Mesenchymal stem cell (in vitro differentiated cells and primary cell): ENCODE measurements around the gene UXS1.

ENCODE experiments used
- DNase-seq: peaks from one replicate; pipeline ENCODE4 v3.0.0-alpha.2; 2013
- H2AFZ ChIP-seq: one replicate; pipeline ENCODE4 v1.6.1; 2013; ENCODE audit warnings: low read depth, mild to moderate bottlenecking, control low read depth, inconsistent platforms, low read length, moderate library complexity
- H2AK5ac ChIP-seq: 2 replicates; pipeline ENCODE4 v1.6.1; 2013; ENCODE audit warnings: low read length, moderate library complexity, mild to moderate bottlenecking, inconsistent platforms; ENCODE audit not compliant: severe bottlenecking
- H2BK120ac ChIP-seq: one replicate; pipeline ENCODE4 v1.6.1; 2013; ENCODE audit warnings: low read depth, mild to moderate bottlenecking, inconsistent platforms, low read length, moderate library complexity
- H2BK12ac ChIP-seq, 2 experiments: one replicate each; pipeline ENCODE4 v1.6.1; 2013; ENCODE audit warnings: inconsistent platforms in 2 of 2, low read length in 2 of 2, mild to moderate bottlenecking in 2 of 2, moderate library complexity in 2 of 2, control low read depth in 1 of 2
- H2BK15ac ChIP-seq: one replicate; pipeline ENCODE4 v1.6.1; 2013; ENCODE audit warnings: mild to moderate bottlenecking, low read depth, inconsistent platforms; ENCODE audit not compliant: poor library complexity, severe bottlenecking
- H2BK5ac ChIP-seq: 2 replicates; pipeline ENCODE4 v1.6.1; 2013; ENCODE audit warnings: low read depth, mild to moderate bottlenecking, low read length, control low read depth, inconsistent platforms; ENCODE audit not compliant: poor library complexity, severe bottlenecking
- H3K14ac ChIP-seq, 2 experiments: one replicate each; pipeline ENCODE4 v1.6.1; 2013; ENCODE audit warnings: inconsistent platforms in 2 of 2, low read length in 2 of 2, control low read depth in 1 of 2, mild to moderate bottlenecking in 1 of 2, moderate library complexity in 1 of 2
- H3K18ac ChIP-seq, 2 experiments: one replicate each; pipeline ENCODE4 v1.6.1; 2013; ENCODE audit warnings: inconsistent platforms in 2 of 2, low read length in 2 of 2, control low read depth in 1 of 2, low read depth in 1 of 2, mild to moderate bottlenecking in 1 of 2
- H3K23ac ChIP-seq, 2 experiments: one replicate each; pipeline ENCODE4 v1.6.1; 2013; ENCODE audit warnings: inconsistent platforms in 2 of 2, low read length in 2 of 2, mild to moderate bottlenecking in 2 of 2, moderate library complexity in 2 of 2, control low read depth in 1 of 2
- H3K27ac ChIP-seq: 2 replicates; pipeline ENCODE4 v1.5.1; 2013; ENCODE audit warnings: mild to moderate bottlenecking, moderate library complexity, low read length, control low read depth, inconsistent platforms; ENCODE audit not compliant: poor library complexity, severe bottlenecking
- H3K27me3 ChIP-seq, 2 experiments: 2 replicates each; pipeline versions ENCODE4 v1.6.1 to v1.7.0; 2013; ENCODE audit warnings: low read length in 2 of 2, mild to moderate bottlenecking in 2 of 2, moderate library complexity in 2 of 2, control low read depth in 1 of 2, inconsistent platforms in 1 of 2; ENCODE audit not compliant: control insufficient read depth in 1 of 2, insufficient read depth in 1 of 2
- H3K36me3 ChIP-seq, 2 experiments: 2 replicates each; pipeline versions ENCODE4 v1.6.1 to v1.7.0; 2013; ENCODE audit warnings: low read length in 2 of 2, control low read depth in 1 of 2, inconsistent platforms in 1 of 2, low read depth in 1 of 2, mild to moderate bottlenecking in 1 of 2; ENCODE audit not compliant: insufficient read depth in 2 of 2, control insufficient read depth in 1 of 2
- H3K4ac ChIP-seq, 2 experiments: one replicate each; pipeline ENCODE4 v1.6.1; 2013; ENCODE audit warnings: inconsistent platforms in 2 of 2, low read length in 2 of 2, mild to moderate bottlenecking in 2 of 2, moderate library complexity in 2 of 2, control low read depth in 1 of 2, low read depth in 1 of 2
- H3K4me1 ChIP-seq: 2 replicates; pipeline ENCODE4 v1.6.1; 2013; ENCODE audit warnings: low read depth, low read length, control low read depth; ENCODE audit not compliant: control insufficient read depth, insufficient read depth
- H3K4me2 ChIP-seq: 2 replicates; pipeline ENCODE4 v1.6.1; 2013; ENCODE audit warnings: low read length, mild to moderate bottlenecking, inconsistent platforms; ENCODE audit not compliant: poor library complexity, severe bottlenecking
- H3K4me3 ChIP-seq, 2 experiments: 2 replicates each; pipeline versions ENCODE4 v1.5.1 to v1.7.0; 2013; ENCODE audit warnings: low read length in 2 of 2, mild to moderate bottlenecking in 2 of 2, control low read depth in 1 of 2, low read depth in 1 of 2; ENCODE audit not compliant: insufficient read depth in 1 of 2
- H3K79me1 ChIP-seq: replicated peaks from 2 replicates; pipeline ENCODE4 v1.6.1; 2013; ENCODE audit warnings: mild to moderate bottlenecking, control low read depth, low read length, inconsistent platforms; ENCODE audit not compliant: poor library complexity, severe bottlenecking
- H3K9ac ChIP-seq: 2 replicates; pipeline ENCODE4 v1.7.0; 2013; ENCODE audit warnings: mild to moderate bottlenecking, low read length, moderate library complexity
- H3K9me3 ChIP-seq: 2 replicates; pipeline ENCODE4 v1.7.0; 2013; ENCODE audit warnings: mild to moderate bottlenecking, low read length; ENCODE audit not compliant: control insufficient read depth
- H4K8ac ChIP-seq: one replicate; pipeline ENCODE4 v1.6.1; 2013; ENCODE audit warnings: inconsistent platforms, mild to moderate bottlenecking, low read length, moderate library complexity
- H4K91ac ChIP-seq: one replicate; pipeline ENCODE4 v1.6.1; 2013; ENCODE audit warnings: mild to moderate bottlenecking, low read length, inconsistent platforms
- WGBS: methylation state at CpG from one replicate; pipeline ENCODE4 v1.1.7; 2013; ENCODE audit warnings: mixed read lengths; 5-methylcytosine and 5-hydroxymethylcytosine counted together

Gene UXS1

DNA sequence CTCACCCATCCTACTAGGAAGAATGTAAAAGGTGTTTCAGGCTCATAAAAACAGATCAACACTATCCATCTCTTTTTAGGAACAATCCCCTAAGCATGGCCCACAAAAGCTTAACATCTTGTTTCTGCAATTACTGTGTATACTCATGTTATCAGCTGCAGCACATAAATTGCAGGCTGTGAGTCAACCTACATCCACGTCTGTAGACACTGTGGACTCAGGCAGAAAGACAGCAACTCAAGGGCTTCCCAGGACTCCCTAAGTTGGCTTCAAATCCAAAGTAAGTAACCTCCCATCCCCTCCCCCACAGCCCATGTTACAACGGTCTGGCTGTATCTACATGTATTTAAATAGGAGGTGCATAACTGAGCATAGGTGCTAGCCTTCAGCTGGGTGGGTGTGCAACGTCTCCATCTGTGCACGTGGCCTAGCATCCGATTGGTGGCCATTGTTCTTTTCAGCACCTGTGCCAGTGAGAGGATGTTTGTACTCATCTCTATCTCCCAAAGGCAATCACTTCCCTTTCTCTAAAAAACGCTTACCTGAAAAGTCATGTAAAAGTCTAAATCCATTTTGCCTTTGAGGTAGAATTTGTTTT, 30.1 kb downstream of the UXS1 start:
- Histone ChIP-seq H2AFZ (no peak overlapping the region), H3K27ac (no peak overlapping the region), H3K18ac (no peak overlapping the region), H3K27me3 (no peaks in the 10 kb centered on the region), H2AK5ac (no peak overlapping the region), H3K14ac (no peak overlapping the region), H3K4me2 (no peak overlapping the region), H3K4ac (no peak overlapping the region), H3K4me3 (no peak overlapping the region), H3K36me3 (peaks cover 17 to 21% of the 10 kb centered on the region in 2 experiments), H3K9ac (no peak overlapping the region), H2BK15ac (no peak overlapping the region), H2BK12ac (no peak overlapping the region), H4K8ac (no peak overlapping the region), H3K4me1 (peaks cover 15% of the 10 kb centered on the region), H3K79me1 (peaks cover 35% of the 10 kb centered on the region), H3K9me3 (no peaks in the 10 kb centered on the region), H4K91ac (no peak overlapping the region), H2BK5ac (no peak overlapping the region), H2BK120ac (no peak overlapping the region), H3K23ac (no peak overlapping the region)
- 52% methylated on average over 5 of the region's 6 CpGs for WGBS
- peak; percentile 50 for DNase-seq

DNA sequence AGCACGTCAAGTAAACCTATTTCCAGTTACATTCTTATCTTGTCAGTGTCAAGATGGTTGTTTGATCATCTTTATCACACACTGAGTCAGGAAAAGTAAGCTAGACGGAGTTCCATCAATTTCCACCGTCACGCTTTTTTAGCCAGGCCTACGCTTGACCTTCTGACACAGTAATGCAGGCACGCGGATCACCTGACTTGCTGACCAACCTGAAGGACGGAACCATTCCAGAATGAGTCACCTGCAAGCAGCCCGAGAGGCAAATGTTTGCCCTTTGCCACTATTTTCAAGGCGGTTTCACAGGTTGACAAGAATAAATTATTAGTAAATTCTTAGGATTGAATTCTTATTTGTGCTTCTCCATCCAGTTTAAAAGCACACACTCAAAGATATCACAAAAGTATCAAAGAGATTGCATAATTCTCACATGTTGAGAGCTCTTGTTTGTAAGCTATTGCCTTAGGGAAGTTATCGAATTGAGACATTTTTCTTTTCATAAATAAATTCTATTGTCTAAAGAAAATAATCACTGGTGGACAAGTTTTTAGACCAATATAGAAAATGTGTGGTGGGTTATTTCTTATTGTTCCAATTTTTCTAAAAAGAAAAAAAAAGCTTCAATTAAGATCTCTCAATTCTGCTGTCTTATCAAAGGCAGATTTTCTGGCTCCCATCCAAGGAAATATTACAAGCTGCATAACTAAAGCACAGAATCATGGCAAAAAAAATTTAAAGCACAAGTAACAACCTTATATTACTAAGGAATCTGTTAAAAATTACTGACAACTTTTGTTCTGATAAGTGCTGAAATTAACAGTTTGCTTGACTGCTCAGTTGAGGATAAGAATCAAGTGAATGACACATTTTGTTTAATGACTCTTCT, 31.9 kb downstream of the UXS1 start:
- no peak overlapping the region for H3K4me3 ChIP-seq
- no peaks in the 10 kb centered on the region for H3K27me3 ChIP-seq
- no peak overlapping the region for H3K23ac ChIP-seq
- peak overlapping the region; percentile 75 for H3K27ac ChIP-seq
- no peaks in the 10 kb centered on the region for H3K9me3 ChIP-seq
- H4K91ac ChIP-seq = no peak overlapping the region
- H2BK12ac ChIP-seq = no peak overlapping the region
- peaks cover 13% of the 10 kb centered on the region for H3K4me1 ChIP-seq
- H3K9ac ChIP-seq = no peak overlapping the region
- no peak overlapping the region for H2AFZ ChIP-seq
- peaks cover 37% of the 10 kb centered on the region for H3K79me1 ChIP-seq
- no peak overlapping the region for H2BK15ac ChIP-seq
- DNase-seq = no peak
- no peak overlapping the region for H2AK5ac ChIP-seq
- peaks cover 21 to 30% of the 10 kb centered on the region in 2 experiments for H3K36me3 ChIP-seq
- H3K4me2 ChIP-seq = peak overlapping the region; percentile 7
- no peak overlapping the region for H3K4ac ChIP-seq
- WGBS = 89% methylated on average over 9 of the region's 11 CpGs
- H3K14ac ChIP-seq = no peak overlapping the region
- H4K8ac ChIP-seq = no peak overlapping the region
- no peak overlapping the region for H2BK120ac ChIP-seq
- H3K18ac ChIP-seq = no peak overlapping the region
- no peak overlapping the region for H2BK5ac ChIP-seq

DNA sequence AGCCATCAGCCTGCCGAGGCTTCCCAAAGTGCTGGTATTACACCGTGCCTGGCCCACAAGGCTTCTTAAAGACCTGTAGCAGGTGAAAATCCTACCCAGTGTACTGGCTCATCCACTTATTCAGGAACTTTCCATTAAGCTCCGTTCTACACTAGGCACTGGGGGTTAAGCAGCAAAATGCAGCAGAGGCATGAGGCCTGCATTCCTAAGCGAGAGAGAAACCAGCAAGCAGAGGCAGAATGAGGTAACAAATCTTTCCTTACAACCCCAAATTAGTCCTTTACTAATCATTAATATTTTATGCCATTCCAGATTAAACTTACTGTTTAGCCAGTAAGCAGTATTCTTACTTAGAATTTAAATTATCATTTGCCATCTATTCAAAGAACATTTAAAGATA, 32.8 kb downstream of the UXS1 start:
- Histone ChIP-seq H2BK120ac (no peak overlapping the region), H3K36me3 (peaks cover 21 to 32% of the 10 kb centered on the region in 2 experiments), H3K4ac (no peak overlapping the region), H3K9ac (no peak overlapping the region), H4K8ac (no peak overlapping the region), H3K4me1 (peaks cover 13% of the 10 kb centered on the region), H3K27ac (peak overlapping the region; percentile 88), H3K27me3 (no peaks in the 10 kb centered on the region), H2AK5ac (peak overlapping the region; percentile 66), H2BK12ac (no peak overlapping the region), H2BK5ac (no peak overlapping the region), H2BK15ac (no peak overlapping the region), H3K18ac (no peak overlapping the region), H3K79me1 (peaks cover 35% of the 10 kb centered on the region), H3K4me3 (no peak overlapping the region), H3K9me3 (no peaks in the 10 kb centered on the region), H2AFZ (no peak overlapping the region), H4K91ac (no peak overlapping the region), H3K4me2 (no peak overlapping the region), H3K23ac (no peak overlapping the region), H3K14ac (no peak overlapping the region)
- no peak for DNase-seq
- 98% methylated on average over 4 of the region's 4 CpGs for WGBS

DNA sequence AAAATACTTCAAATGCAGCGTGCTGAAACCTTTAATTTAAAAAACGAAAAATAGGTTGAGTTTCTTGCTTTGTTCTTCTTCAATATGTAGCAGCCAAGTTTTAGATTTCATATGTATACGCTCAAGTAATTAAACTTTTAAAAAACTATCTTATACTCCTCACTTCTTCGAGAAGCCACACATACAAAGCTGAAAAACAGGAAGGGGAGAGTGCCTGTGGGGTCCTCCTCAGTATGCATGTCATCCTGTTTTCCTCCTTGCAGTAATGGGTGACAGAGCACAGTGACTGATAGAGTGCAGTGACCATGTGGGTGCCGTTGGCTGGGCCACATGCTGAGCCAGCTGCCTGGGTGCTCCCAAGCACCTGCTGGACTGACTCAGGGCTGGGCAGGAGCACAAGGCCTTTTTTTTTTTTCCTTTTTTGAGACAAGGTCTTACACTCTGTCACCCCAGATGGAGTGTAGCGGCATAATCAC, 33.3 kb downstream of the UXS1 start:
- Histone ChIP-seq H3K27ac (peak overlapping the region; percentile 88), H3K4me1 (peaks cover 13% of the 10 kb centered on the region), H3K9ac (no peak overlapping the region), H3K4me2 (no peak overlapping the region), H2BK15ac (no peak overlapping the region), H2BK5ac (no peak overlapping the region), H3K9me3 (no peaks in the 10 kb centered on the region), H4K91ac (no peak overlapping the region), H3K27me3 (no peaks in the 10 kb centered on the region), H3K18ac (no peak overlapping the region), H2BK12ac (no peak overlapping the region), H2AK5ac (peak overlapping the region; percentile 66), H3K14ac (no peak overlapping the region), H3K4me3 (peak overlapping the region in 1 of 2 experiments; percentile 20), H3K23ac (no peak overlapping the region), H2AFZ (no peak overlapping the region), H3K4ac (no peak overlapping the region), H3K36me3 (peaks cover 21 to 35% of the 10 kb centered on the region in 2 experiments), H2BK120ac (no peak overlapping the region), H4K8ac (no peak overlapping the region), H3K79me1 (peaks cover 37% of the 10 kb centered on the region)
- DNase-seq = no peak
- 90% methylated on average over 6 of the region's 6 CpGs for WGBS
